Measurements from ENCODE around the gene DDHD1.
"Not testable (repeated sequence)": the region's sequence is repeated elsewhere in the genome, so short reads cannot be mapped to it uniquely, and the experiment has no call there.

DDHD1 gene

DNA sequence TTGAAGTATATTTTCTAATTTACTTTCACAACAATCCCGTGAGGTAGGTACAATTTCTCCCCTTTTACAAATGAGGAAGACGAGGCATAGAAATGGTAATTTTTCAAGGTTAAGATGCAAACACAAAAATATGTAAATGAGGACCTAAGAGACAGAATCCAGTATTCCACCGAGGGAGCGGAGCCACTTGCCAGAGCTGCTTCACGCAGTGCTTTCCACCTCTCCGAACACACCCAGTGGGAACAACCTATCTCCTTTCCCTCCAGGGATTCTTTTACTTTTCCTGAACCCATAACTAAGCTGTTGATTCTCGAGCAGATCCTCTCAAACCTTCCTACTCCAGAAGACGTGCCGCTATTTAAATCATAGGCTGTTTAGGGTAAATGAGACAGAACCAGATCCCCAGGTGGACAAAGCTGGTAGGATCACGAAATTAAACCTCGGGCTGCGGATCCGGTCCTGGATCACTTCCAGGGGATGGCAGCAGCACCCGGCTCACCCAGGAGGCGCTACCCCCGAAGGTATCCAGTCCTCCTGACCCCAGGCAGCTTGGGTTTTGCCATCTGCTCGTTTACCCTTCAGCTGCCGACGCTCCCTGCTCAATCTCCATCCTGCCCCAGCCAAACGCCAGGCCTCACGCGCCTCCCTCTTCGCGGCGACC is 1.5 kb downstream of the DDHD1 start:
- DNase-seq: peak; percentile 54

DNA sequence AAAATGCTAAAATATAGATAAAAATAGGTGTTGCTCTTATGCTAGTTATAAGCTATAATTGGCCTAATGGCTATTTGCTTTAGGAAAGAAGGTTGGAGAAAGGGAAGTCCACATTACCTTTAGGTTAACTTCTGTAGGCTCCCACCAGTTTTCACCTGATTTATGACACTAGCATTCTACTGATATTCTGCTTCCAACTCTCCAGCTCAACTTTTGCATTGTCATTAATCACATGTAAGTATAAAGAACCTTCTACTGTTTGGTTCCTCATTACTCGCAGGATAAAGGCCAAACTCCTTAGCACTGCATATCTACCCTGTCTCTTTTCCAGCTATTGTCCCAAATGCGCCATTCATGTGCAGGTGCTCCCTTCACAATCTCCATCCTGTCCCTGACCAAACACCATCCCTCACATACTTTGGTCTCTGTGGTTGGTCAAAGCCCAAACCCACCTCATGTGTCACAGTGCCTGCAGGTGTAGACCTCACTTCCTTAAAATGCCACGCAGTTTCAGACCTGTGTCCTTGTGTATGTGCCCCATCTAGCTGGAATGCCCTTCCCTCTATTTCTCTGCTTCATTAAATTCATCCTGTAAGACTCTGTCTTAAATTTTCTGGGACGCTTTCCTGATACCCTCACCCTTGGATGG is 3.3 kb downstream of the DDHD1 start:
- no peak for DNase-seq

- no peak for DNase-seq
Measured at GRCh38 chr14:53148671-53149070, 4.5 kb downstream of the DDHD1 start.

- DNase-seq: no peak
Measured at GRCh38 chr14:53147893-53148292, 5.2 kb downstream of the DDHD1 start.

DNA sequence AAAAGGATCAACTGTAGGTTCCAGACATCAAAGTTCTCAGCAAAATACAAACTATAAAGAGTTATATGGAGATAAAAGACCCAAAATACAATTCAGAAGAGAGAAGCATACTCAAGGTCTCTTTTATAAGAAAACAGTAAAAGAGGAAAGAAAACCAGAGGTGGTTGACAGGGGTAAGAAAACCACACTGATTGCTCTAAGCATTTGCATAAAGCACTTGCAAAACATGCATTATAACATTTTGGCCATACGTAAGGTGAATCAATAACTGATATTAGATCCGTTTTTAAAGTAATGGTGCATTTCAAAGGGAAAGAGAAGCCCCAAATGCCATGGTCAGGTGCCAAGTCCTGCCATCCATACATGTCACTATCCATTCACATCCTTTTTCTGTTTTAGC is 5.9 kb downstream of the DDHD1 start:
- DNase-seq: no peak

DNA sequence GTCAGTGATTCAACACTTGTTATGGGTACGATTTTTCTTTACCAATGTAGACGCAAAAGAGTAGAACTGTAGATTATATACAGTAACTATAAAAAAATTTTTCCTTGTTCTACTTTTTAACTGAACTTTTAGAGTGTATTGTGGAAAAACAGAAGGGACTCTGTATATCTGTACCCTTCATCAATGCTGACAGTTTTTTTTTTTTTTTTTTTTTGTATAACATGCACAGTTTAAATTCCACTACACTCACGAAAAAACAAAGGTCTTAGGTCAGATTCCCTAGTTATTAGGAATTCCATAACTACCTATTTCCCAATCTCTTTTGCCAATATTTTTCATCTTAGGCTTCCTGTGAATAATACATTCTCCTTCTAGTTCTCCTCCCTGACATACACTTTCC is 6.4 kb downstream of the DDHD1 start:
- no peak for DNase-seq

DNA sequence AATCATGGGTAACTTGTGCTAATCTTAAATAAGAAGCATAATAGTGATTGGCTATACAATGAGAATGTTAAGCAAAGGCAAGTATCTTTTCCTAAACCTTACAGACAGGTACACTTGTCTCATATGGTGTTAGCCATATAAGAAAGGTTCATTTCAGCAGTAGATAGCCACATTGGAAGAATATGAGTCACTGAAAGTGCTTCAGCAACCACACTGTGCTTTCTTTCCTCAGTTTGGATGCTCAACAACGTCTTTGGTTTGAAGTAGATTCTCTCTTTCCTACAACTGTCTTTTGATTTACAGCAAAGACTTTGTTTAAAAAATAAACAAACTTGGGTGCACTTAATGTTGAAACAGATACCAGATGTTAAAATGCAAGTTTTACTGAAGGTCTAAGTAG is 8.9 kb downstream of the DDHD1 start:
- no peak for DNase-seq

DNA sequence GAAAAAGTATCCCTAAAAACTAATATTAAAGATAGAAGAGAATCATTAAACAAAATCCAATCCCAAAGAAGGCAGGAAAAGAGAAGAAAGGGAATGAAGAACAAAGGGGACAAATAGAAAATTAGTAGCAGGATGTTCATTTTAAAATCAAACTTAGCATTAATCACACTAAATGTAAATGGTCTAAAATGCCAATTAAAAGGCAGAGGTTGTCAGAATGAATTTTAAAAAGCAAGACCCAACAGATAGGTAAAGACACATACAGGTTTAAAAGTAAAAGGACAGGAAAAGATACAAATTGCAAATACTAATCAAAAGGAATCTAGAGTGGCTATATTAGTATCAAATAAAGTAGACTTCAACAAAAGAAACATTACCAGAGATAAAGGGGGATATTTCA is 12.5 kb downstream of the DDHD1 start:
- DNase-seq: no peak

GRCh38 chr14:53137568-53138203 is 15.4 kb downstream of the DDHD1 start:
- DNase-seq: no peak

DNA sequence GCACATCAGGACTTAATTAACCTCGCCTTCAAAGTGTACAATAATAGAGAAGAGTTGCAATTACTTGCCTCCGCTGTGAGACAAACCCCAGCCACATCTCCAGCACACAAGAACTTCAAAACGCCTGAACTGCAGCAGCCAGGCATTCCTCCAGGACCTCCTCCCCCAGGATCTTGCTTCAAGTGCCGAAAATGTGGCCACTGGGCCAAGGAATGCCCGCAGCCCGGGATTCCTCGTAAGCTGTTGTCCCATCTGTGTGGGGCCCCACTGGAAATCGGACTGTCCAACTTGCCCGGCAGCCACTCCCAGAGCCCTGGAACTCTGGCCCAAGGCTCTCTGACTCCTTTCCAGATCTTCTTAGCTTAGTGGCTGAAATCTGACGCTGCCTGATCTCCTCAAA is 22.6 kb downstream of the DDHD1 start:
- DNase-seq: not testable (repeated sequence)

DNA sequence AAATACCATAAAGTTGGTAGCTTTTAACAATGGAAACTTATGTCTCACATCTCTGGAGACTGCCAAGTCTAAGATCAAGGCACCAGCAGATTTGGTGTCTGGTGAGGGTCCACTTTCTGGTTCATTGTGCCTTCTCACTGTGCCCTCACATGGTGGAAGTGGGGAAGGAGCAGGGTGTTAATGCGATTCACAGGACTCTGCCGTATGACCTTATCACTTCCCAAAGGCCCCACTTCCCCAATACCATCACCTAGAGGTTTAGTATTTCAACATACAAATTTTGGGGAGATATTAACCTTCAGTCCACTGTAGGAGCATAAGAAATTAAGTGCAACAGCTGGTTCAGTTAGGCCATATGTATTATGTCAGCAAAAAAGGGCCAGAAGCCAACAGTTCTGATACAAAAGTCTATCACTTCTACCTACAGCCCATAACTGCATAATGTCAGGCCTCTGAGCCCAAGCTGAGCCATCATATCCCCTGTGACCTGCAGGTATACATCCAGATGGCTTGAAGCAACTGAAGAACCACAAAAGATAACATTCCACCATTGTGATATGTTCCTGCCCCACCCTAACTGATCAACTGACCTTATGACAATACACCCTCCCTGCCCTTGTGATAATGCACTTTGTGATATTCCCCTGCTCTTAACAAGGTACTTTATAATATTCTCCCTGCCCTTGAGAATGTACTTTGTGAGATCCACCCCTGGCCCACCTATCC is 24.7 kb downstream of the DDHD1 start:
- no peak for DNase-seq

GRCh38 chr14:53127832-53128231 is 25.3 kb downstream of the DDHD1 start:
- no peak for DNase-seq

GRCh38 chr14:53127151-53127550 is 26.0 kb downstream of the DDHD1 start:
- no peak for DNase-seq

DNA sequence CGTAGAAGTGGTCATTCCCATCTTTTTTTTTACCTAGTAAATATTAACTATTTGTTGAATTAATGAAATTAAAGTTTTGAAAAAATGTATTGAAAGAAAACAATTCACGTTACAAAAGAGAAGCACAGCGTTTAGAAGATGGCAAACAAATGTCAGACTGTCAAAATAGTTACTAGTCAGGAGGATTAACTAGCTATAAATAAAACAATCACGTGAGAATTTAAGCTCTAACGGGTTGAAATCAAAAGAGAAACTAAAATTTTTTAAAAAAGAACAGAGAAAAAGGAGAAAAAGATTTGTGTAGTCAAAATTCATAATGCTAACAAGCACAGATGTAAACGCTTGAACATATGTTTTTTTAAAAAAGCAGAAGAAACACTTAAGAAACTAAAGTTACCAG is 26.4 kb downstream of the DDHD1 start:
- no peak for DNase-seq

- no peak for DNase-seq
Measured at GRCh38 chr14:53124786-53125185, 28.3 kb downstream of the DDHD1 start.

DNA sequence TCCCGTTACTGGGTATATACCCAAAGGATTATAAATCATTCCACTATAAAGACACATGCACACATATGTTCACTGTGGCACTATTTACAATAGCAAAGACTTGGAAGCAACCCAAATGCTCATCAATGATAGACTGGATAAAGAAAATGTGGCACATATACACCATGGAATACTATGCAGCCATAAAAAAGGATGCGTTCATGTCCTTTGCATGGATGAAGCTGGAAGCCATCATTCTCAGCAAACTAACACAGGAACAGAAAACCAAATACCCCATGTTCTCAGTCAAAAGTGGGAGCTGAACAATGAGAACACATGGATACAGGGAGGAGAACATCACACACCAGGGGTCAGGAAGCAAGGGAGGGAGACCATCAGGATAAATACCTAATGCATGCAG is 31.7 kb downstream of the DDHD1 start:
- DNase-seq: not testable (repeated sequence)

DNA sequence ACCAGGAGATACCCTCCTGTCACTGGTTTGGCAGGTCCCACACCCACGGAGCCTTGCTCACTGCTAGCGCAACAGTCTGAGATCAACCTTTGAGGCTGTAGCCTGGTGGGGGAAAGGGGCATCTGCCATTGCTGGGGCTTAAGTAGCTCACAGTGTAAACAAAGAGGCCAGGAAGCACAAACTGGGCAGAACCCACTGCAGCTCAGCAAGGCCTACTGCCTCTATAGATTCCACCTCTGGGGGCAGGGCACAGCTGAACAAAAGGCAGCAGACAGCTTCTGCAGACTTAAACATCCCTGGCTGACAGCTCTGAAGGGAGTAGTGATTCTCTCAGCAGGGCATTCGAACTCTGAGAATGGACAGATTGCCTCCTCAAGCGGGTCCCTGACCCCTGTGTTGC is 35.6 kb downstream of the DDHD1 start:
- not testable (repeated sequence) for DNase-seq

DNA sequence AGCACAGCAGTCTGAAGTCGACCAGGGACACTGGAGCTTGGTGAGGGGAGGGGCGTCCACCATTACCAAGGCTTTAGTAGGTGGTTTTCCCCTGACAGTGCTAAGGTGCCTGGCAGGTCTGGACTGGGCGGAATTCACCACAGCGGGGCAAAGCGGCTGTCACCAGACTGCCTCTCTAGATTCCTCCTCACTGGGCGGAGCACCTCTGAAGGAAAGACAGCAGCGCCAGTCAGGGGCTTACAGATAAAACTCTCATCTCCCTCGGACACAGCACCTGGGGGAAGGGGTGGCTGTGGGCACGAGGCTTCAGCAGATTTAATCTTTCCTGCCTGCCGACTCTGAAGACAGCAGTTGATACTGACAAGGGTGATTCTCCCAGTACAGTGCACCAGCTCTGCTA is 39.1 kb downstream of the DDHD1 start:
- DNase-seq: no peak

GRCh38 chr14:53110096-53110495 is 43.0 kb downstream of the DDHD1 start:
- DNase-seq: no peak

DNA sequence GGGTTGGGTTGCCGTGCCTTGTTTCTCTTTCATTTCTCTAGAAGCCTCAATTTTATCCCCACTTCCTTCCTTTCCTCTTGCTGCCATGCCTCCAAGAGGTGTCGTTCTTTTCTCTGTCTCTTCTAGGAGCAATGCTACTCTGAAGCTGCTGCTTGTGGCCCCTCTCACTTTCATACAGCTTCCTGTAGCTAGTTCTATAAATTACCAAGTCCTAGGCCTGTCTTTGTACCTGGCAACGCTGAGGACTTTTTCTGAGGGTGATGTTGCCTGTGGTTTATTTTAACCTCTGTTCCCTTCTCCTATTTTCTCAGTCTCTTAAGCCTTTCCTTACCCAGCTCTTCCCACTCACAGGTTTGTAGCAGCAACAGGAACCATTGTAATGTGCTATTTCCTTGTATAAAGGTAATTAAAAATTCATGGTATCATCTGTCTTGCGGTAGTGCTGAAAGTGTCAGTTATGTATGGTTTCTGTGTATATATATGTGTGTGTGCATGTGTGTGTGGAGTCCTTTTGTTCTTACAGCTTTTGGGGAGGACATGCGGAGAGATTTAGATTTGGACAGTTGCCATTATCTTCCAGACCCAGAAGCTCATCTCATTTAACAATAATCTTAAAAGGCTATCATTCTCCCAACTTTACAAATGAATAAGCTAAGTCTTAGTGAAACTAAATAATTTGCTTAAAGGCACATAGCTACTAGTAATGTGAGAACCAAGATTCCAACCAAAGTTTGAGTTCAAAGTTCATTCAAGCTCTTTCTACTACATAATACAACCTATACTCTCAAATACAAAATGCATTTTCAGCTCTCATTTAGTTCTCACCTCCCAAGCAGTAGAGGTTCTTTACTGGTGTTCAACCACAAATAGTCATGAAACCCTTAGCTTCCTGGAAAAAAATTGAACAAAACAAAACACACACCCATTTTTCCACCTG is 43.8 kb downstream of the DDHD1 start:
- DNase-seq: peak; percentile 62

DNA sequence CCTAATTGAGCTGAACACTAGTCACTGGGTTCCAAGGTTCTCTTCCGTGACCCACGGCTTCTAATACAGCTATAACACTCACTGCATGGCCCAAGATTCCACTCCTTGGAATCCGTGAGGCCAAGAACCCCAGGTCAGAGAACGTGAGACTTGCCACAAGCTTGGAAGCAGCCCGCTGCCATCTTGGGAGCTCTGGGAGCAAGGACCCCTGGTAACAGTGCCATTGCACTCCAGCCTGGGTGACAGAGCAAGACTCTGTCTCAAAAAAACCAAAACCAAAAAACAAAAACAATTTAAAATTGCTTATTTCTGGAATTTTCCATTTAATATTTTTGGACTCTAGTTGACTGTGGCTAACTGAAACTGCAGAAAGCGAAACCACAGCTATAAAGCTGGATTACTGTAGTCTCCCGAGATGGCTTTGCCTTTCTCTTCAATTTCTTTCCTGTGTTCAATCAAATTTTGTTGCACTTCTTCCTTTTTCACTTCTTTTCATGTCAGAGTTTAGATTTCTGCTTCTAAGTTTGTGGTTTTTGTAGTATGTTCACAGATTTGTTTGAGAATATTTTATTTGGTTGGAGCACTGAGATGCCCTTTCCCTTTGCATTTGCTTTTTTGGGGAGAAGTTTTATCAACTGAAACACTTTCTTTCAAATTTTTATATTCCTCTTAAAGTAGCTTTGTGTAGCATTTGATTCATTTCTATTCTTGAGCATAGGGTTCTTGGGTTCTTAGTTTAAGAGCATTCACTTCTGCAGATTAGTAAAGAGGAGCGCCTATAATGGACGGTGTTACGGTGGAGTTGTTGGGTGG is 44.6 kb downstream of the DDHD1 start:
- no peak for DNase-seq

GRCh38 chr14:53106768-53107167 is 46.4 kb downstream of the DDHD1 start:
- DNase-seq: no peak

All from activated naive CD4-positive, alpha-beta T cell treated with anti-CD3 and anti-CD28 coated beads, Interleukin-2, amount 50 U/mL, for 16 hours (primary cell).